H1 (cell line): ENCODE measurements around the gene PRDM2. TPM values are rescaled to one million over a fixed set of nuclear protein-coding genes. Genes with fewer than 3 reads are reported as not detected.

ENCODE experiments used
- CBX5 ChIP-seq: fragments of 300-800, 300-1000 bp; sonication (generic); IDR thresholded peaks from 2 replicates; pipeline ENCODE4 v1.7.1; 2016; ENCODE audit warnings: antibody characterized with exemption, low read length, low read depth
- CHD2 ChIP-seq: IDR thresholded peaks from 2 replicates; pipeline ENCODE4 v1.6.1; 2012; ENCODE audit warnings: low read length, improper control_type of control experiment
- CTBP2 ChIP-seq: IDR thresholded peaks from 2 replicates; pipeline ENCODE4 v1.7.0; 2011; ENCODE audit warnings: borderline replicate concordance, mild to moderate bottlenecking, moderate library complexity, mixed read lengths, low read length; ENCODE audit not compliant: insufficient read depth, insufficient read length
- CTCF ChIP-seq, 3 experiments: IDR thresholded peaks; 1 replicate in 2 of 3; 2 replicates in 1 of 3; pipeline versions ENCODE4 v1.5.1 to v1.6.1; 2011; ENCODE audit warnings: low read length in 3 of 3, mild to moderate bottlenecking in 3 of 3, inconsistent platforms in 2 of 3, low read depth in 1 of 3, moderate library complexity in 1 of 3; ENCODE audit not compliant: insufficient read depth in 1 of 3; ENCODE audit errors: control extremely low read depth in 1 of 3
- E2F6 ChIP-seq: IDR thresholded peaks from 2 replicates; pipeline ENCODE4 v1.6.1; 2012; ENCODE audit warnings: inconsistent platforms
- EGR1 ChIP-seq: IDR thresholded peaks from 2 replicates; pipeline ENCODE4 v1.6.1; 2011; ENCODE audit warnings: low read depth, low read length, borderline replicate concordance
- EP300 ChIP-seq, 2 experiments: IDR thresholded peaks; 1 replicate in 1 of 2; 2 replicates in 1 of 2; pipeline ENCODE4 v1.6.1; 2011 to 2012; ENCODE audit warnings: low read depth in 2 of 2, low read length in 2 of 2, mild to moderate bottlenecking in 2 of 2, borderline replicate concordance in 1 of 2, inconsistent platforms in 1 of 2, moderate library complexity in 1 of 2
- EZH2 ChIP-seq: fragments of 200-600 bp; sonication (generic); IDR thresholded peaks from 2 replicates; pipeline ENCODE4 v1.7.1; 2012; ENCODE audit warnings: low read depth, mild to moderate bottlenecking, moderate library complexity, low read length, inconsistent platforms; ENCODE audit not compliant: severe bottlenecking
- FOSL1 ChIP-seq: IDR thresholded peaks from 2 replicates; pipeline ENCODE4 v1.6.1; 2011; ENCODE audit warnings: mild to moderate bottlenecking, low read depth, low read length, moderate library complexity; ENCODE audit not compliant: insufficient read depth
- GTF2F1 ChIP-seq: IDR thresholded peaks from 2 replicates; pipeline ENCODE4 v1.6.1; 2012; ENCODE audit warnings: low read depth, low read length, improper control_type of control experiment, borderline replicate concordance
- HDAC2 ChIP-seq, 2 experiments: fragments of 300-600 bp in 1 of 2; sonication (generic) in 1 of 2; IDR thresholded peaks; 2 replicates each; pipeline ENCODE4 v1.6.1; 2011 to 2012; ENCODE audit warnings: low read depth in 2 of 2, low read length in 2 of 2, mild to moderate bottlenecking in 2 of 2, moderate library complexity in 2 of 2, borderline replicate concordance in 1 of 2, inconsistent platforms in 1 of 2
- HDAC6 ChIP-seq: IDR thresholded peaks from one replicate; pipeline ENCODE4 v1.7.1; 2012; ENCODE audit warnings: low read depth, mild to moderate bottlenecking, inconsistent platforms, low read length, moderate library complexity
- KDM4A ChIP-seq: IDR thresholded peaks from one replicate; pipeline ENCODE4 v1.7.1; 2012; ENCODE audit warnings: low read depth, mild to moderate bottlenecking, moderate library complexity, low read length, inconsistent platforms; ENCODE audit not compliant: severe bottlenecking
- RAD21 ChIP-seq, 2 experiments: IDR thresholded peaks in 1 of 2; conservative IDR thresholded peaks in 1 of 2; 2 replicates each; pipeline ENCODE4 v1.6.1; 2011; ENCODE audit warnings: low read depth in 2 of 2, low read length in 2 of 2, improper control_type of control experiment in 1 of 2, inconsistent platforms in 1 of 2, mild to moderate bottlenecking in 1 of 2, moderate library complexity in 1 of 2
- RFX5 ChIP-seq: IDR thresholded peaks from 2 replicates; pipeline ENCODE4 v1.6.1; 2011; ENCODE audit warnings: low read depth, low read length, improper control_type of control experiment, borderline replicate concordance
- SAP30 ChIP-seq: fragments of 300-600 bp; sonication (generic); IDR thresholded peaks from 2 replicates; pipeline ENCODE4 v1.7.1; 2012; ENCODE audit warnings: low read length, moderate library complexity, mild to moderate bottlenecking, inconsistent platforms; ENCODE audit not compliant: insufficient read depth, insufficient replicate concordance
- SIN3A ChIP-seq, 2 experiments: IDR thresholded peaks in 1 of 2; conservative IDR thresholded peaks in 1 of 2; 2 replicates each; pipeline ENCODE4 v1.6.1; 2011 to 2012; ENCODE audit warnings: low read length in 2 of 2, improper control_type of control experiment in 1 of 2, low read depth in 1 of 2, mild to moderate bottlenecking in 1 of 2
- SRF ChIP-seq: IDR thresholded peaks from 2 replicates; pipeline ENCODE4 v1.6.1; 2011; ENCODE audit warnings: mild to moderate bottlenecking, low read depth, low read length, moderate library complexity
- TEAD4 ChIP-seq: IDR thresholded peaks from 2 replicates; pipeline ENCODE4 v1.6.1; 2012; ENCODE audit warnings: low read depth, low read length, inconsistent platforms, mixed read lengths
- polyA plus RNA-seq, 7 experiments: library from polyadenylated mRNA; depleted of rRNA in 3 of 7; stranded (reverse) in 5 of 7; unstranded in 2 of 7; fragments of >200 nt in 5 of 7; fragments of 200-250 nt in 2 of 7; gene quantifications; 1 replicate in 5 of 7; 2 replicates in 1 of 7; 4 replicates in 1 of 7; pipeline versions ENCODE4 v1.2.1 to v1.2.3, GENCODE V29; 2011 to 2013; ENCODE audit warnings: missing spikeins in 2 of 7, mixed read lengths in 2 of 7
- total RNA-seq: library from RNA; stranded (reverse); fragmentation: NEBNext Ultra II Directional; extraction: Animal tissue kit (Norgen Biotek cat#: 25700); gene quantifications from 2 replicates; pipeline ENCODE4 v1.2.1, GENCODE V29; 2021

Gene PRDM2
- total and polyA plus RNA-seq, 2 of the 8 experiments (the other 6 are each of a cell fraction or from before 2014, with no cell fraction given): 5.8 to 21.2 TPM

GRCh38 chr1:13813398-13814012, 113.5 kb downstream of the PRDM2 start (continued):
- TF ChIP-seq EGR1: no peak
- TF ChIP-seq HDAC2 (IDR thresholded peaks at IDR 0.05; ENCODE audit: borderline replicate concordance in 1 of 2, low read depth in 2 of 2, low read length in 2 of 2): peak in 1 of 2 experiments; percentile 44; a peak in 1 of 4 replicates
- no peak for TF ChIP-seq SIN3A (conservative IDR thresholded peaks at IDR 0.05 in 1 of 2, IDR thresholded peaks at IDR 0.05 in 1 of 2; ENCODE audit: low read depth in 1 of 2, low read length in 2 of 2)
- TF ChIP-seq E2F6: no peak
- TF ChIP-seq CTBP2: no peak
- TF ChIP-seq HDAC6: no peak
- TF ChIP-seq CBX5: no peak
- TF ChIP-seq EP300 (IDR thresholded peaks at IDR 0.05; ENCODE audit: borderline replicate concordance in 1 of 2, low read depth in 2 of 2, low read length in 2 of 2): no peak
- TF ChIP-seq FOSL1: no peak
- no peak for TF ChIP-seq SRF
- no peak for TF ChIP-seq TEAD4
- TF ChIP-seq RFX5: no peak
- TF ChIP-seq RAD21 (IDR thresholded peaks at IDR 0.05 in 1 of 2, conservative IDR thresholded peaks at IDR 0.05 in 1 of 2; ENCODE audit: low read depth in 2 of 2, low read length in 2 of 2): peak; percentile 66 to 73
- no peak for TF ChIP-seq CHD2
- TF ChIP-seq SAP30: no peak
- TF ChIP-seq CTCF (IDR thresholded peaks at IDR 0.05; ENCODE audit: control extremely low read depth in 1 of 3, insufficient read depth in 1 of 3, low read depth in 1 of 3, low read length in 3 of 3): peak; percentile 87 to 93 (median 88)
- no peak for TF ChIP-seq KDM4A
- TF ChIP-seq GTF2F1: no peak
- TF ChIP-seq EZH2: no peak
